ENCODE data around the gene APPL2. TPM values are rescaled to one million over a fixed set of nuclear protein-coding genes. Genes with fewer than 3 reads are reported as not detected.
A peak's percentile ranks its signal among the peaks of the same experiment; 100 is the strongest.

Gene APPL2
- total RNA-seq, 2 experiments from 2014 or later: 12.7 to 13.5 TPM

GRCh38 chr12:105219261-105220028 lies 16.5 kb downstream of the APPL2 start:
- CTCF ChIA-PET: no interaction called here
- no peak overlapping the region for H3K27ac Mint-ChIP-seq
- H3K27me3 Mint-ChIP-seq (ENCODE audit: low read depth): no peaks in the 10 kb centered on the region
- H3K4me3 Mint-ChIP-seq: no peak overlapping the region
- peaks cover 3% of the 10 kb centered on the region for H3K4me1 Mint-ChIP-seq (ENCODE audit: low read depth)
- no peaks in the 10 kb centered on the region for H3K9me3 Mint-ChIP-seq
- H3K36me3 Mint-ChIP-seq (ENCODE audit: low read depth): peaks cover 12% of the 10 kb centered on the region
- intact Hi-C loops (cut with micrococcal nuclease): no loop called here
- DNase-seq: no peak

- Mint-ChIP-seq H3K27ac (no peak overlapping the region), H3K9me3 (no peaks in the 10 kb centered on the region), H3K27me3 (ENCODE audit: low read depth) (no peaks in the 10 kb centered on the region), H3K4me3 (no peak overlapping the region), H3K4me1 (ENCODE audit: low read depth) (peaks cover 3% of the 10 kb centered on the region), H3K36me3 (ENCODE audit: low read depth) (peaks cover 15% of the 10 kb centered on the region)
- intact Hi-C loops (cut with micrococcal nuclease): no loop called here
- CTCF ChIA-PET: interaction anchor here (1.0 kb wide), 1 partner anchor 17 kb away, joined by 3 read pairs; the partner anchor contains the start of gene APPL2
- DNase-seq: no peak
Observed at GRCh38 chr12:105218434-105218833, 17.5 kb downstream of the APPL2 start.

GRCh38 chr12:105214670-105215375 lies 21.2 kb downstream of the APPL2 start:
- DNase-seq: no peak
- Mint-ChIP-seq H3K36me3 (ENCODE audit: low read depth) (peaks cover 9% of the 10 kb centered on the region), H3K4me3 (no peak overlapping the region), H3K27ac (no peak overlapping the region), H3K4me1 (ENCODE audit: low read depth) (peaks cover 3% of the 10 kb centered on the region), H3K9me3 (no peaks in the 10 kb centered on the region), H3K27me3 (ENCODE audit: low read depth) (no peaks in the 10 kb centered on the region)
- CTCF ChIA-PET: no interaction called here
- intact Hi-C loops (cut with micrococcal nuclease): no loop called here

- CTCF ChIA-PET: no interaction called here
- DNase-seq: no peak
- peaks cover 9% of the 10 kb centered on the region for H3K36me3 Mint-ChIP-seq (ENCODE audit: low read depth)
- intact Hi-C loops (cut with micrococcal nuclease): no loop called here
- no peaks in the 10 kb centered on the region for H3K27me3 Mint-ChIP-seq (ENCODE audit: low read depth)
- H3K9me3 Mint-ChIP-seq: no peaks in the 10 kb centered on the region
- H3K4me3 Mint-ChIP-seq: no peak overlapping the region
- H3K27ac Mint-ChIP-seq: no peak overlapping the region
- no peaks in the 10 kb centered on the region for H3K4me1 Mint-ChIP-seq (ENCODE audit: low read depth)
Observed at GRCh38 chr12:105214148-105214547, 21.8 kb downstream of the APPL2 start.

GRCh38 chr12:105212438-105212837 lies 23.5 kb downstream of the APPL2 start:
- Mint-ChIP-seq H3K4me1 (ENCODE audit: low read depth) (no peaks in the 10 kb centered on the region), H3K36me3 (ENCODE audit: low read depth) (peaks cover 14% of the 10 kb centered on the region), H3K9me3 (no peaks in the 10 kb centered on the region), H3K27ac (no peak overlapping the region), H3K27me3 (ENCODE audit: low read depth) (no peaks in the 10 kb centered on the region), H3K4me3 (no peak overlapping the region)
- no peak for DNase-seq
- intact Hi-C loops (cut with micrococcal nuclease): no loop called here
- CTCF ChIA-PET: interaction anchor here (0.6 kb wide), 1 partner anchor 20 kb away, joined by 3 read pairs; no protein-coding TSS in a partner anchor

GRCh38 chr12:105209091-105209490 lies 26.9 kb downstream of the APPL2 start:
- Mint-ChIP-seq H3K36me3 (ENCODE audit: low read depth) (peaks cover 13% of the 10 kb centered on the region), H3K9me3 (no peaks in the 10 kb centered on the region), H3K4me1 (ENCODE audit: low read depth) (peaks cover 6% of the 10 kb centered on the region), H3K27ac (no peak overlapping the region), H3K27me3 (ENCODE audit: low read depth) (no peaks in the 10 kb centered on the region), H3K4me3 (no peak overlapping the region)
- DNase-seq: no peak
- intact Hi-C loops (cut with micrococcal nuclease): no loop called here
- CTCF ChIA-PET: no interaction called here

- Mint-ChIP-seq H3K36me3 (ENCODE audit: low read depth) (peaks cover 12% of the 10 kb centered on the region), H3K4me1 (ENCODE audit: low read depth) (peaks cover 6% of the 10 kb centered on the region), H3K27me3 (ENCODE audit: low read depth) (no peaks in the 10 kb centered on the region), H3K9me3 (no peaks in the 10 kb centered on the region), H3K27ac (no peak overlapping the region), H3K4me3 (no peak overlapping the region)
- no peak for DNase-seq
- CTCF ChIA-PET: no interaction called here
- intact Hi-C loops (cut with micrococcal nuclease): no loop called here
Observed at GRCh38 chr12:105206686-105207374, 29.1 kb downstream of the APPL2 start.

- intact Hi-C loops (cut with micrococcal nuclease): no loop called here
- H3K27ac Mint-ChIP-seq: no peak overlapping the region
- H3K36me3 Mint-ChIP-seq (ENCODE audit: low read depth): peaks cover 12% of the 10 kb centered on the region
- peaks cover 6% of the 10 kb centered on the region for H3K4me1 Mint-ChIP-seq (ENCODE audit: low read depth)
- H3K27me3 Mint-ChIP-seq (ENCODE audit: low read depth): no peaks in the 10 kb centered on the region
- no peaks in the 10 kb centered on the region for H3K9me3 Mint-ChIP-seq
- CTCF ChIA-PET: interaction anchor here (0.8 kb wide), 1 partner anchor 54 kb away, joined by 3 read pairs; no protein-coding TSS in a partner anchor
- DNase-seq: no peak
- no peak overlapping the region for H3K4me3 Mint-ChIP-seq
Observed at GRCh38 chr12:105205322-105206048, 30.5 kb downstream of the APPL2 start.

GRCh38 chr12:105204916-105205315 lies 31.1 kb downstream of the APPL2 start:
- no peaks in the 10 kb centered on the region for H3K27me3 Mint-ChIP-seq (ENCODE audit: low read depth)
- CTCF ChIA-PET: interaction anchor here (0.8 kb wide), 1 partner anchor 55 kb away, joined by 3 read pairs; no protein-coding TSS in a partner anchor
- peaks cover 12% of the 10 kb centered on the region for H3K36me3 Mint-ChIP-seq (ENCODE audit: low read depth)
- H3K4me3 Mint-ChIP-seq: no peak overlapping the region
- H3K27ac Mint-ChIP-seq: peak overlapping the region; percentile 50
- peak; percentile 18 for DNase-seq
- H3K9me3 Mint-ChIP-seq: no peaks in the 10 kb centered on the region
- intact Hi-C loops (cut with micrococcal nuclease): no loop called here
- H3K4me1 Mint-ChIP-seq (ENCODE audit: low read depth): peaks cover 6% of the 10 kb centered on the region

- intact Hi-C loops (cut with micrococcal nuclease): no loop called here
- CTCF ChIA-PET: no interaction called here
- no peak overlapping the region for H3K27ac Mint-ChIP-seq
- H3K36me3 Mint-ChIP-seq (ENCODE audit: low read depth): peaks cover 12% of the 10 kb centered on the region
- H3K9me3 Mint-ChIP-seq: no peaks in the 10 kb centered on the region
- DNase-seq: no peak
- H3K27me3 Mint-ChIP-seq (ENCODE audit: low read depth): no peaks in the 10 kb centered on the region
- peaks cover 6% of the 10 kb centered on the region for H3K4me1 Mint-ChIP-seq (ENCODE audit: low read depth)
- H3K4me3 Mint-ChIP-seq: no peak overlapping the region
Observed at GRCh38 chr12:105204127-105204526, 31.8 kb downstream of the APPL2 start.

GRCh38 chr12:105202202-105202601 lies 33.8 kb downstream of the APPL2 start:
- no peak overlapping the region for H3K4me3 Mint-ChIP-seq
- H3K9me3 Mint-ChIP-seq: no peaks in the 10 kb centered on the region
- peaks cover 8% of the 10 kb centered on the region for H3K36me3 Mint-ChIP-seq (ENCODE audit: low read depth)
- CTCF ChIA-PET: no interaction called here
- H3K27me3 Mint-ChIP-seq (ENCODE audit: low read depth): no peaks in the 10 kb centered on the region
- DNase-seq: no peak
- intact Hi-C loops (cut with micrococcal nuclease): no loop called here
- H3K4me1 Mint-ChIP-seq (ENCODE audit: low read depth): peaks cover 6% of the 10 kb centered on the region
- no peak overlapping the region for H3K27ac Mint-ChIP-seq

GRCh38 chr12:105201299-105201698 lies 34.7 kb downstream of the APPL2 start:
- no peak for DNase-seq
- no peaks in the 10 kb centered on the region for H3K27me3 Mint-ChIP-seq (ENCODE audit: low read depth)
- no peak overlapping the region for H3K27ac Mint-ChIP-seq
- CTCF ChIA-PET: no interaction called here
- intact Hi-C loops (cut with micrococcal nuclease): no loop called here
- H3K4me3 Mint-ChIP-seq: no peak overlapping the region
- H3K9me3 Mint-ChIP-seq: no peaks in the 10 kb centered on the region
- H3K4me1 Mint-ChIP-seq (ENCODE audit: low read depth): peaks cover 6% of the 10 kb centered on the region
- peaks cover 6% of the 10 kb centered on the region for H3K36me3 Mint-ChIP-seq (ENCODE audit: low read depth)

All from activated naive CD4-positive, alpha-beta T cell treated with anti-CD3 and anti-CD28 coated beads for 36 hours (primary cell).